Measurements from ENCODE around the gene HELZ2. TPM values are rescaled to one million over a fixed set of nuclear protein-coding genes. Genes with fewer than 3 reads are reported as not detected.

HELZ2 gene
- total and polyA plus RNA-seq, 2 donors: 13.9 to 14.8 TPM

DNA sequence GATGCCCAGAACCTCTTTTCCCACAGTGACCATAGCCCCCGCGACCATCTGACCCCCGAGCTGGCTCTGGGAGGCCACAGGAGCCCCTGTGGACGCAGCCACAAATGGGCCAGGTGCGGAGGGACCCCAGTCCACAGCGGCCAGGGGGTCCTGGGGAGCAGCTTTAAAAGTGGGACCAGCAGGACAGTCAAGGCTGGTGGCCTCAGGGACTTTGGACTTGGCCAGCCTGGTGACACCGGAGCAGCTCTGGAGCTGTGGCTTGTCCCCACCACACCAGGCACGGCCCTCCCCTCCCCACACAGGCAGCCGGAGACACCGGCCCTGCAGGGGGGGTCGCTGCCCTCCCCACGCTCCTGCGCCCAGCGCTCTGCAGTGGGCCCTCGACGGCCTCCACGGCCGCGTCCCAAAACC is 16.6 kb downstream of the HELZ2 start:
- WGBS: 98% methylated on average over 19 of the region's 19 CpGs
- Histone ChIP-seq H3K36me3 (ENCODE audit: control insufficient read depth in 2 of 2, insufficient read depth in 2 of 2, low read length in 1 of 2) (peaks cover 4 to 11% of the 10 kb centered on the region in 2 donors), H3K4me3 (ENCODE audit: low read length in 2 of 2) (no peak overlapping the region), H3K27ac (ENCODE audit: low read depth in 1 of 2, low read length in 1 of 2) (no peak overlapping the region), H3K9me3 (ENCODE audit: control insufficient read depth in 2 of 2, insufficient read depth in 1 of 2, low read length in 1 of 2) (peaks cover 0 to 7% of the 10 kb centered on the region in 2 donors), H3K27me3 (ENCODE audit: control insufficient read depth in 2 of 2, insufficient read depth in 1 of 2, low read length in 1 of 2) (peaks cover 0 to 29% of the 10 kb centered on the region in 2 donors), H3K4me1 (ENCODE audit: control insufficient read depth in 2 of 2, insufficient read depth in 2 of 2, low read length in 2 of 2) (peaks cover 7 to 20% of the 10 kb centered on the region in 2 donors)
- DNase-seq (ENCODE audit: low read depth in 6 of 9, low spot score in 9 of 9): no peak

GRCh38 chr20:63556873-63557478 is 17.1 kb downstream of the HELZ2 start:
- Histone ChIP-seq H3K4me3 (ENCODE audit: low read length in 2 of 2) (no peak overlapping the region), H3K36me3 (ENCODE audit: control insufficient read depth in 2 of 2, insufficient read depth in 2 of 2, low read length in 1 of 2) (peaks cover 4 to 11% of the 10 kb centered on the region in 2 donors), H3K27ac (ENCODE audit: low read depth in 1 of 2, low read length in 1 of 2) (no peak overlapping the region), H3K4me1 (ENCODE audit: control insufficient read depth in 2 of 2, insufficient read depth in 2 of 2, low read length in 2 of 2) (peaks cover 12 to 25% of the 10 kb centered on the region in 2 donors), H3K27me3 (ENCODE audit: control insufficient read depth in 2 of 2, insufficient read depth in 1 of 2, low read length in 1 of 2) (peaks cover 0 to 29% of the 10 kb centered on the region in 2 donors), H3K9me3 (ENCODE audit: control insufficient read depth in 2 of 2, insufficient read depth in 1 of 2, low read length in 1 of 2) (peaks cover 0 to 11% of the 10 kb centered on the region in 2 donors)
- no peak for DNase-seq (ENCODE audit: low read depth in 6 of 9, low spot score in 9 of 9)
- WGBS: 96% methylated on average over 23 of the region's 23 CpGs

DNA sequence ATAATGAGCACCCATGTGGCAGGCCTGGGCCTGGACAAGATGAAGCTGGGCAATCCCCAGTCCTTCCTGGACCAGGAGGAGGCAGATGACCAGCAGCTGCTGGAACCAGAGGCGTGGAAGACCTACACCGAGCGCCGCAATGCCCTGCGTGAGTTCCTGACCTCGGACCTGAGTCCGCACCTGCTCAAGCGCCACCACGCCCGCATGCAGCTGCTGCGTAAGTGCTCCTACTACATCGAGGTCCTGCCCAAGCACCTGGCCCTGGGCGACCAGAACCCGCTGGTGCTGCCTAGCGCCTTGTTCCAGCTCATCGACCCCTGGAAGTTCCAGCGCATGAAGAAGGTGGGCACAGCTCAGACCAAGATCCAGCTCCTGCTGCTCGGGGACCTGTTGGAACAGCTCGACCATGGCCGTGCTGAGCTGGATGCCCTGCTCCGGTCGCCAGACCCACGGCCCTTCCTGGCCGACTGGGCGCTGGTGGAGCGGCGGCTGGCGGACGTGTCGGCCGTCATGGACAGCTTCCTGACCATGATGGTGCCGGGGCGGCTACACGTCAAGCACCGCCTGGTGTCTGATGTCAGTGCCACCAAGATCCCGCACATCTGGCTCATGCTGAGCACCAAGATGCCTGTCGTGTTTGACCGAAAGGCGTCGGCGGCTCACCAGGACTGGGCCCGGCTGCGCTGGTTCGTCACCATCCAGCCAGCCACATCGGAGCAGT is 18.2 kb downstream of the HELZ2 start:
- WGBS: 96% methylated on average over 45 of the region's 45 CpGs
- DNase-seq (ENCODE audit: low read depth in 6 of 9, low spot score in 9 of 9): no peak

GRCh38 chr20:63554361-63555278 is 19.4 kb downstream of the HELZ2 start:
- no peak overlapping the region for H3K27ac ChIP-seq (ENCODE audit: low read depth in 1 of 2, low read length in 1 of 2)
- peaks cover 0 to 11% of the 10 kb centered on the region in 2 donors for H3K9me3 ChIP-seq (ENCODE audit: control insufficient read depth in 2 of 2, insufficient read depth in 1 of 2, low read length in 1 of 2)
- H3K4me3 ChIP-seq (ENCODE audit: low read length in 2 of 2): peak overlapping the region; percentile 9 to 61
- peaks cover 15 to 37% of the 10 kb centered on the region in 2 donors for H3K4me1 ChIP-seq (ENCODE audit: control insufficient read depth in 2 of 2, insufficient read depth in 2 of 2, low read length in 2 of 2)
- no peaks in the 10 kb centered on the region for H3K36me3 ChIP-seq (ENCODE audit: control insufficient read depth in 2 of 2, insufficient read depth in 2 of 2, low read length in 1 of 2)
- peak in 2 of 9 donors; percentile 21 to 36 for DNase-seq (ENCODE audit: low read depth in 6 of 9, low spot score in 9 of 9)
- H3K27me3 ChIP-seq (ENCODE audit: control insufficient read depth in 2 of 2, insufficient read depth in 1 of 2, low read length in 1 of 2): peaks cover 0 to 37% of the 10 kb centered on the region in 2 donors
- 79% methylated on average over 38 of the region's 38 CpGs for WGBS

More for the DNA sequence above, 18.2 kb downstream of the HELZ2 start:
- H3K27me3 ChIP-seq (ENCODE audit: control insufficient read depth in 2 of 2, insufficient read depth in 1 of 2, low read length in 1 of 2): peaks cover 0 to 32% of the 10 kb centered on the region in 2 donors
- peaks cover 0 to 7% of the 10 kb centered on the region in 2 donors for H3K36me3 ChIP-seq (ENCODE audit: control insufficient read depth in 2 of 2, insufficient read depth in 2 of 2, low read length in 1 of 2)
- H3K27ac ChIP-seq (ENCODE audit: low read depth in 1 of 2, low read length in 1 of 2): no peak overlapping the region
- peaks cover 0 to 11% of the 10 kb centered on the region in 2 donors for H3K9me3 ChIP-seq (ENCODE audit: control insufficient read depth in 2 of 2, insufficient read depth in 1 of 2, low read length in 1 of 2)
- H3K4me3 ChIP-seq (ENCODE audit: low read length in 2 of 2): no peak overlapping the region
- peaks cover 15 to 30% of the 10 kb centered on the region in 2 donors for H3K4me1 ChIP-seq (ENCODE audit: control insufficient read depth in 2 of 2, insufficient read depth in 2 of 2, low read length in 2 of 2)

GRCh38 chr20:63553933-63554290 is 20.1 kb downstream of the HELZ2 start, which contains the start of gene FNDC11:
FNDC11 (plus strand) TSS chr20:63554159; CDS start chr20:63555664, 1,505 bp downstream.
- DNase-seq (ENCODE audit: low read depth in 6 of 9, low spot score in 9 of 9): peak in 3 of 9 donors; percentile 42 to 67 (median 44)
- Histone ChIP-seq H3K36me3 (ENCODE audit: control insufficient read depth in 2 of 2, insufficient read depth in 2 of 2, low read length in 1 of 2) (no peaks in the 10 kb centered on the region), H3K27ac (ENCODE audit: low read depth in 1 of 2, low read length in 1 of 2) (peak within 1 kb of the TSS; percentile 66 to 98), H3K4me1 (ENCODE audit: control insufficient read depth in 2 of 2, insufficient read depth in 2 of 2, low read length in 2 of 2) (peaks cover 15 to 42% of the 10 kb centered on the region in 2 donors), H3K4me3 (ENCODE audit: low read length in 2 of 2) (peak within 1 kb of the TSS; percentile 60 to 61), H3K27me3 (ENCODE audit: control insufficient read depth in 2 of 2, insufficient read depth in 1 of 2, low read length in 1 of 2) (peaks cover 0 to 42% of the 10 kb centered on the region in 2 donors), H3K9me3 (ENCODE audit: control insufficient read depth in 2 of 2, insufficient read depth in 1 of 2, low read length in 1 of 2) (peaks cover 0 to 11% of the 10 kb centered on the region in 2 donors)
- WGBS: 2% methylated on average over 34 of the region's 34 CpGs

DNA sequence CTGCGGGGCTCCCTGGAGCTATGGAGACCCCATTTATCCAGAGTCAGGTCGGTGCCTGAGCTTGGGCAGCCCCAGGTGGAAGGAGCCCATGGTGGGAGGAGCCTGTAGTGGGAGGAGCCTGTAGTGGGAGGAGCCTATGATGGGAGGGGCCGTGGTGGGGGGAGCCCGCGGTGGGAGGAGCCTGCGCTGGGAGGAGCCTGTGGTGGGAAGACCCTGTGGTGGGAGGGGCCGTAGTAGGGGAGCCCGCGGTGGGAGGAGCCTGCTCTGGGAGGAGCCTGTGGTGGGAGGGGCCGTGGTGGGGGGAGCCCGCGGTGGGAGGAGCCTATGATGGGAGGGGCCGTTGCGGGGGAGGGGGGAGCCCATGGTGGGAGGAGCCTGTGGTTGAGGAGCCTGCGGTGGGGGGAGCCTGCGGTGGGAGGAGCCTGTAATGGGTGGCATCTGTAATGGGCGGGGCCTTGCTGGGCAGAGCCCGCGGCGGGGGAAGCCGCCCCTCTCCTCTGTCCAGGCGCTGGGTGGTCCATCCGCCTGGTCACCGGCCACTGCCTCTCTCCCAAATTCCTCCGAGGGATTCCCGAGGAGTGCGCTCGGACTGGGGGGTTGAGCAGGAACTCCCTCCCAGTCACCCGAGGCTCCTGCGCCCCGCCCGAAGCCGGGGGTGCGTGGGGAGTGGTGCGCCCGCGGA is 20.6 kb downstream of the HELZ2 start:
- Histone ChIP-seq H3K4me3 (ENCODE audit: low read length in 2 of 2) (peak overlapping the region; percentile 60 to 61), H3K27ac (ENCODE audit: low read depth in 1 of 2, low read length in 1 of 2) (peak overlapping the region; percentile 66 to 98), H3K4me1 (ENCODE audit: control insufficient read depth in 2 of 2, insufficient read depth in 2 of 2, low read length in 2 of 2) (peaks cover 20 to 47% of the 10 kb centered on the region in 2 donors), H3K27me3 (ENCODE audit: control insufficient read depth in 2 of 2, insufficient read depth in 1 of 2, low read length in 1 of 2) (peaks cover 0 to 47% of the 10 kb centered on the region in 2 donors), H3K9me3 (ENCODE audit: control insufficient read depth in 2 of 2, insufficient read depth in 1 of 2, low read length in 1 of 2) (peaks cover 0 to 11% of the 10 kb centered on the region in 2 donors), H3K36me3 (ENCODE audit: control insufficient read depth in 2 of 2, insufficient read depth in 2 of 2, low read length in 1 of 2) (no peaks in the 10 kb centered on the region)
- peak; percentile 68 to 92 (median 77) for DNase-seq (ENCODE audit: low read depth in 6 of 9, low spot score in 9 of 9)
- WGBS: 3% methylated on average over 37 of the region's 37 CpGs

- Histone ChIP-seq H3K27ac (ENCODE audit: low read depth in 1 of 2, low read length in 1 of 2) (peak overlapping the region; percentile 84 to 98), H3K4me3 (ENCODE audit: low read length in 2 of 2) (peak overlapping the region in 1 of 2 donors; percentile 16), H3K4me1 (ENCODE audit: control insufficient read depth in 2 of 2, insufficient read depth in 2 of 2, low read length in 2 of 2) (peaks cover 21 to 50% of the 10 kb centered on the region in 2 donors), H3K27me3 (ENCODE audit: control insufficient read depth in 2 of 2, insufficient read depth in 1 of 2, low read length in 1 of 2) (peaks cover 0 to 54% of the 10 kb centered on the region in 2 donors), H3K36me3 (ENCODE audit: control insufficient read depth in 2 of 2, insufficient read depth in 2 of 2, low read length in 1 of 2) (no peaks in the 10 kb centered on the region), H3K9me3 (ENCODE audit: control insufficient read depth in 2 of 2, insufficient read depth in 1 of 2, low read length in 1 of 2) (peaks cover 0 to 11% of the 10 kb centered on the region in 2 donors)
- peak; percentile 56 to 93 (median 73) for DNase-seq (ENCODE audit: low read depth in 6 of 9, low spot score in 9 of 9)
- WGBS: 26% methylated on average over 15 of the region's 15 CpGs
These were observed 21.4 kb downstream of the HELZ2 start for GRCh38 chr20:63552481-63553249.

- peaks cover 21 to 55% of the 10 kb centered on the region in 2 donors for H3K4me1 ChIP-seq (ENCODE audit: control insufficient read depth in 2 of 2, insufficient read depth in 2 of 2, low read length in 2 of 2)
- H3K36me3 ChIP-seq (ENCODE audit: control insufficient read depth in 2 of 2, insufficient read depth in 2 of 2, low read length in 1 of 2): no peaks in the 10 kb centered on the region
- peaks cover 0 to 16% of the 10 kb centered on the region in 2 donors for H3K9me3 ChIP-seq (ENCODE audit: control insufficient read depth in 2 of 2, insufficient read depth in 1 of 2, low read length in 1 of 2)
- DNase-seq (ENCODE audit: low read depth in 6 of 9, low spot score in 9 of 9): no peak
- peaks cover 2 to 67% of the 10 kb centered on the region in 2 donors for H3K27me3 ChIP-seq (ENCODE audit: control insufficient read depth in 2 of 2, insufficient read depth in 1 of 2, low read length in 1 of 2)
- 88% methylated on average over 9 of the region's 9 CpGs for WGBS
- H3K4me3 ChIP-seq (ENCODE audit: low read length in 2 of 2): no peak overlapping the region
- no peak overlapping the region for H3K27ac ChIP-seq (ENCODE audit: low read depth in 1 of 2, low read length in 1 of 2)
These were observed 23.0 kb downstream of the HELZ2 start for GRCh38 chr20:63551068-63551467.
